Hepatocyte (in vitro differentiated cells): ENCODE data around the gene PRDM1. TPM values are rescaled to one million over a fixed set of nuclear protein-coding genes. Genes with fewer than 3 reads are reported as not detected.

Source experiments
- DNase-seq: peaks from one replicate; pipeline ENCODE4 v3.0.0-alpha.2; 2016; ENCODE audit warnings: low spot score
- H2AFZ ChIP-seq: fragments of 200-600 bp; sonication (generic); 2 replicates; pipeline ENCODE4 v1.6.0; 2016; ENCODE audit warnings: antibody characterized with exemption, mild to moderate bottlenecking
- H3K27ac ChIP-seq: fragments of 200-600 bp; sonication (generic); 2 replicates; pipeline ENCODE4 v1.5.1; 2016; ENCODE audit warnings: mild to moderate bottlenecking
- H3K27me3 ChIP-seq: fragments of 200-600 bp; sonication (generic); 2 replicates; pipeline ENCODE4 v1.6.1; 2016
- H3K36me3 ChIP-seq: fragments of 200-600 bp; sonication (generic); replicated peaks from 2 replicates; pipeline ENCODE4 v1.5.1; 2016; ENCODE audit warnings: low read depth; ENCODE audit not compliant: insufficient read depth
- H3K4me1 ChIP-seq: fragments of 200-600 bp; sonication (generic); 2 replicates; pipeline ENCODE4 v1.5.1; 2016; ENCODE audit warnings: mild to moderate bottlenecking, moderate library complexity; ENCODE audit not compliant: insufficient read depth
- H3K4me2 ChIP-seq: fragments of 200-600 bp; sonication (generic); 2 replicates; pipeline ENCODE4 v1.6.0; 2016
- H3K4me3 ChIP-seq: fragments of 200-600 bp; sonication (generic); 2 replicates; pipeline ENCODE4 v1.5.1; 2016; ENCODE audit warnings: mild to moderate bottlenecking
- H3K79me2 ChIP-seq: fragments of 200-600 bp; sonication (generic); 2 replicates; pipeline ENCODE4 v1.6.0; 2017; ENCODE audit warnings: mild to moderate bottlenecking
- H3K9me2 ChIP-seq: fragments of 200-600 bp; sonication (generic); replicated peaks from 2 replicates; pipeline ENCODE4 v1.6.0; 2017; ENCODE audit warnings: mild to moderate bottlenecking; ENCODE audit not compliant: insufficient read depth
- H3K9me3 ChIP-seq: fragments of 200-600 bp; sonication (generic); 2 replicates; pipeline ENCODE4 v1.5.1; 2016; ENCODE audit warnings: low read depth, mild to moderate bottlenecking
- H4K20me1 ChIP-seq: fragments of 200-600 bp; sonication (generic); 2 replicates; pipeline ENCODE4 v1.6.0; 2016; ENCODE audit warnings: mild to moderate bottlenecking; ENCODE audit not compliant: insufficient read depth, poor library complexity, severe bottlenecking
- EZH2 ChIP-seq: fragments of 200-600 bp; sonication (generic); IDR thresholded peaks from 2 replicates; pipeline ENCODE4 v1.6.1; 2016; ENCODE audit warnings: antibody characterized with exemption, mild to moderate bottlenecking, borderline replicate concordance
- EZH2phosphoT487 ChIP-seq: fragments of 200-600 bp; sonication (generic); IDR thresholded peaks from one replicate; pipeline ENCODE4 v1.6.1; 2018; ENCODE audit warnings: antibody characterized with exemption, mild to moderate bottlenecking, low read depth, moderate library complexity; ENCODE audit not compliant: unreplicated experiment, severe bottlenecking
- WGBS: methylation state at CpG from one replicate; pipeline ENCODE4 v1.1.6; 2016; ENCODE audit warnings: low lambda C conversion rate; ENCODE audit errors: missing lambda C conversion rate; 5-methylcytosine and 5-hydroxymethylcytosine counted together
- polyA plus RNA-seq: library from polyadenylated mRNA; unstranded; fragments of >200 nt; fragmentation: Nextera tagmentation; extraction: Ambion mirVana; gene quantifications from 2 replicates; pipeline ENCODE4 v1.2.1, GENCODE V29; 2016
- total RNA-seq: library from RNA; depleted of rRNA; stranded (reverse); fragments of >200 nt; gene quantifications from 2 replicates; pipeline ENCODE4 v1.2.3, GENCODE V29; 2014
- TF ChIP-seq, protein P1 (sequence below): fragments of 200-600 bp; sonication (generic); IDR thresholded peaks from 2 replicates; pipeline ENCODE4 v1.5.1; 2016; ENCODE audit warnings: antibody characterized with exemption, mild to moderate bottlenecking; ENCODE audit not compliant: poor library complexity

Gene PRDM1
- total and polyA plus RNA-seq, 2 experiments from 2014 or later = 18.0 to 19.3 TPM

DNA sequence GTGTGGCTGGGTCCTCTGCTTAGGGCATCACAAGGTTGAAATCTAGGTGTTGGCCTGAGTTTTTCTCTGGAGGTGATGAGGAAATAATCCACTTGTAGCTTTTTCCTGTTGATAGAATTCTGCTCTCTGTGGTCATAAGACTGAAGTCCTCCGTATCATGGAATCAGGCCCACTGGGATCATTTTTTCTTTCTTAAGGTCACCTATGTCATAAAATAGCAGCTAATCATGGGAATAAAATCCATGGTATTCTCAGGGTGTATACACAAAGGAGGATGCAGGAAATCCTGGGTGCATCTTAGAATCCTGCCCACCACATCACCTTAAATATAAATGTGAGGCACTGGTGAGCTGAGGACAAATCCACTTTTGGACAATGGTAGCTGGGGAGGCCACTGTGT, 72.7 kb downstream of the PRDM1 start:
- no peak overlapping the region for H3K4me3 ChIP-seq
- H3K4me2 ChIP-seq = no peak overlapping the region
- TF ChIP-seq EZH2phosphoT487 (no peak), EZH2 (no peak)
- TF ChIP-seq, protein P1, sequence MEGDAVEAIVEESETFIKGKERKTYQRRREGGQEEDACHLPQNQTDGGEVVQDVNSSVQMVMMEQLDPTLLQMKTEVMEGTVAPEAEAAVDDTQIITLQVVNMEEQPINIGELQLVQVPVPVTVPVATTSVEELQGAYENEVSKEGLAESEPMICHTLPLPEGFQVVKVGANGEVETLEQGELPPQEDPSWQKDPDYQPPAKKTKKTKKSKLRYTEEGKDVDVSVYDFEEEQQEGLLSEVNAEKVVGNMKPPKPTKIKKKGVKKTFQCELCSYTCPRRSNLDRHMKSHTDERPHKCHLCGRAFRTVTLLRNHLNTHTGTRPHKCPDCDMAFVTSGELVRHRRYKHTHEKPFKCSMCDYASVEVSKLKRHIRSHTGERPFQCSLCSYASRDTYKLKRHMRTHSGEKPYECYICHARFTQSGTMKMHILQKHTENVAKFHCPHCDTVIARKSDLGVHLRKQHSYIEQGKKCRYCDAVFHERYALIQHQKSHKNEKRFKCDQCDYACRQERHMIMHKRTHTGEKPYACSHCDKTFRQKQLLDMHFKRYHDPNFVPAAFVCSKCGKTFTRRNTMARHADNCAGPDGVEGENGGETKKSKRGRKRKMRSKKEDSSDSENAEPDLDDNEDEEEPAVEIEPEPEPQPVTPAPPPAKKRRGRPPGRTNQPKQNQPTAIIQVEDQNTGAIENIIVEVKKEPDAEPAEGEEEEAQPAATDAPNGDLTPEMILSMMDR = no peak
- no peak overlapping the region for H2AFZ ChIP-seq
- no peaks in the 10 kb centered on the region for H3K27me3 ChIP-seq
- no peaks in the 10 kb centered on the region for H3K36me3 ChIP-seq
- 42% methylated on average over 1 of the region's 1 CpG for WGBS
- no peak for DNase-seq
- no peaks in the 10 kb centered on the region for H4K20me1 ChIP-seq
- H3K79me2 ChIP-seq = no peaks in the 10 kb centered on the region
- H3K9me2 ChIP-seq = no peaks in the 10 kb centered on the region
- no peaks in the 10 kb centered on the region for H3K9me3 ChIP-seq
- H3K4me1 ChIP-seq = no peaks in the 10 kb centered on the region
- no peak overlapping the region for H3K27ac ChIP-seq

Other genes starting within 250 kb of the PRDM1 start
- 42.8 and 45.7 TPM in 2 replicates for gene ATG5, start 239.4 kb downstream of the PRDM1 start, total RNA-seq
- gene ATG5, start 239.4 kb downstream of the PRDM1 start, polyA plus RNA-seq = 35.1 and 35.4 TPM in 2 replicates